ENCODE data around the gene KRTAP5-4.

- TF ChIP-seq, protein P1, sequence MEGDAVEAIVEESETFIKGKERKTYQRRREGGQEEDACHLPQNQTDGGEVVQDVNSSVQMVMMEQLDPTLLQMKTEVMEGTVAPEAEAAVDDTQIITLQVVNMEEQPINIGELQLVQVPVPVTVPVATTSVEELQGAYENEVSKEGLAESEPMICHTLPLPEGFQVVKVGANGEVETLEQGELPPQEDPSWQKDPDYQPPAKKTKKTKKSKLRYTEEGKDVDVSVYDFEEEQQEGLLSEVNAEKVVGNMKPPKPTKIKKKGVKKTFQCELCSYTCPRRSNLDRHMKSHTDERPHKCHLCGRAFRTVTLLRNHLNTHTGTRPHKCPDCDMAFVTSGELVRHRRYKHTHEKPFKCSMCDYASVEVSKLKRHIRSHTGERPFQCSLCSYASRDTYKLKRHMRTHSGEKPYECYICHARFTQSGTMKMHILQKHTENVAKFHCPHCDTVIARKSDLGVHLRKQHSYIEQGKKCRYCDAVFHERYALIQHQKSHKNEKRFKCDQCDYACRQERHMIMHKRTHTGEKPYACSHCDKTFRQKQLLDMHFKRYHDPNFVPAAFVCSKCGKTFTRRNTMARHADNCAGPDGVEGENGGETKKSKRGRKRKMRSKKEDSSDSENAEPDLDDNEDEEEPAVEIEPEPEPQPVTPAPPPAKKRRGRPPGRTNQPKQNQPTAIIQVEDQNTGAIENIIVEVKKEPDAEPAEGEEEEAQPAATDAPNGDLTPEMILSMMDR (IDR thresholded peaks at IDR 0.05) = no peak
- TF ChIP-seq EZH2 (IDR thresholded peaks at IDR 0.05; ENCODE audit: borderline replicate concordance, insufficient read depth, low read depth, low read length, poor library complexity, severe bottlenecking) = no peak
Measured at GRCh38 chr11:1631066-1631568, 9.2 kb upstream of the KRTAP5-4 start.

All from B cell (primary cell).